Measurements from ENCODE around the gene ASPA. TPM values are rescaled to one million over a fixed set of nuclear protein-coding genes. Genes with fewer than 3 reads are reported as not detected.
"Not testable (repeated sequence)": the region's sequence is repeated elsewhere in the genome, so short reads cannot be mapped to it uniquely, and the experiment has no call there.

ASPA gene
- total RNA-seq, 1 experiment from 2014 or later: not detected

GRCh38 chr17:3514873-3515272 lies 39.1 kb downstream of the ASPA start:
- Histone ChIP-seq H3K4me3 (ENCODE audit: low read depth, low read length, poor library complexity, severe bottlenecking) (no peak overlapping the region), H3K9me3 (ENCODE audit: low read depth, low read length, poor library complexity, severe bottlenecking) (no peaks in the 10 kb centered on the region), H3K36me3 (ENCODE audit: insufficient read depth, low read length, poor library complexity, severe bottlenecking) (no peaks in the 10 kb centered on the region), H3K27me3 (replicated peaks; ENCODE audit: insufficient read depth, low read depth, low read length, poor library complexity) (no peaks in the 10 kb centered on the region), H3K27ac (ENCODE audit: low read depth, low read length, poor library complexity, severe bottlenecking) (no peak overlapping the region), H3K4me1 (ENCODE audit: insufficient read depth, low read length, poor library complexity, severe bottlenecking) (no peaks in the 10 kb centered on the region)
- no peak for TF ChIP-seq CTCF (conservative IDR thresholded peaks at IDR 0.05; ENCODE audit: low read depth, low read length)
- no peak for TF ChIP-seq EZH2 (IDR thresholded peaks at IDR 0.05; ENCODE audit: borderline replicate concordance, low read depth, low read length, poor library complexity, severe bottlenecking)
- ChIA-PET POLR2A (ENCODE audit: low non-redundant PET) (no interaction called here), CTCF (no interaction called here)
- intact Hi-C loops (cut with micrococcal nuclease; ENCODE audit: unreplicated experiment): no loop called here
- DNase-seq (ENCODE audit: low spot score): no peak
- no TSS peak for BruUV-seq (replicated peaks)

- BruUV-seq (replicated peaks); intact Hi-C loops (cut with micrococcal nuclease; ENCODE audit: unreplicated experiment); H3K4me1 ChIP-seq (ENCODE audit: insufficient read depth, low read length, poor library complexity, severe bottlenecking); H3K9me3 ChIP-seq (ENCODE audit: low read depth, low read length, poor library complexity, severe bottlenecking); CTCF ChIA-PET; H3K27ac ChIP-seq (ENCODE audit: low read depth, low read length, poor library complexity, severe bottlenecking); H3K27me3 ChIP-seq (replicated peaks; ENCODE audit: insufficient read depth, low read depth, low read length, poor library complexity); H3K36me3 ChIP-seq (ENCODE audit: insufficient read depth, low read length, poor library complexity, severe bottlenecking); H3K4me3 ChIP-seq (ENCODE audit: low read depth, low read length, poor library complexity, severe bottlenecking); DNase-seq (ENCODE audit: low spot score): not testable (repeated sequence)
- POLR2A ChIA-PET (ENCODE audit: low non-redundant PET): interaction anchor here (0.6 kb wide), 1 partner anchor 515 kb away, joined by 6 read pairs; no protein-coding TSS in a partner anchor
Observed at GRCh38 chr17:3519472-3519871, 43.7 kb downstream of the ASPA start.

GRCh38 chr17:3524024-3524423 lies 48.2 kb downstream of the ASPA start:
- Histone ChIP-seq H3K27me3 (replicated peaks; ENCODE audit: insufficient read depth, low read depth, low read length, poor library complexity) (no peaks in the 10 kb centered on the region), H3K27ac (ENCODE audit: low read depth, low read length, poor library complexity, severe bottlenecking) (no peak overlapping the region), H3K36me3 (ENCODE audit: insufficient read depth, low read length, poor library complexity, severe bottlenecking) (no peaks in the 10 kb centered on the region), H3K4me1 (ENCODE audit: insufficient read depth, low read length, poor library complexity, severe bottlenecking) (no peaks in the 10 kb centered on the region), H3K9me3 (ENCODE audit: low read depth, low read length, poor library complexity, severe bottlenecking) (no peaks in the 10 kb centered on the region), H3K4me3 (ENCODE audit: low read depth, low read length, poor library complexity, severe bottlenecking) (no peak overlapping the region)
- TF ChIP-seq CTCF (conservative IDR thresholded peaks at IDR 0.05; ENCODE audit: low read depth, low read length): no peak
- no peak for TF ChIP-seq EZH2 (IDR thresholded peaks at IDR 0.05; ENCODE audit: borderline replicate concordance, low read depth, low read length, poor library complexity, severe bottlenecking)
- CTCF ChIA-PET: no interaction called here
- POLR2A ChIA-PET (ENCODE audit: low non-redundant PET): no interaction called here
- DNase-seq (ENCODE audit: low spot score): no peak
- no TSS peak for BruUV-seq (replicated peaks)
- intact Hi-C loops (cut with micrococcal nuclease; ENCODE audit: unreplicated experiment): no loop called here

GRCh38 chr17:3526491-3526890 lies 50.7 kb downstream of the ASPA start:
- BruUV-seq (replicated peaks): no TSS peak
- intact Hi-C loops (cut with micrococcal nuclease; ENCODE audit: unreplicated experiment): no loop called here
- H3K4me1 ChIP-seq (ENCODE audit: insufficient read depth, low read length, poor library complexity, severe bottlenecking): no peaks in the 10 kb centered on the region
- no peaks in the 10 kb centered on the region for H3K9me3 ChIP-seq (ENCODE audit: low read depth, low read length, poor library complexity, severe bottlenecking)
- no peak overlapping the region for H3K4me3 ChIP-seq (ENCODE audit: low read depth, low read length, poor library complexity, severe bottlenecking)
- ChIA-PET POLR2A (ENCODE audit: low non-redundant PET) (no interaction called here), CTCF (no interaction called here)
- H3K36me3 ChIP-seq (ENCODE audit: insufficient read depth, low read length, poor library complexity, severe bottlenecking): no peaks in the 10 kb centered on the region
- no peak for TF ChIP-seq CTCF (conservative IDR thresholded peaks at IDR 0.05; ENCODE audit: low read depth, low read length)
- TF ChIP-seq EZH2 (IDR thresholded peaks at IDR 0.05; ENCODE audit: borderline replicate concordance, low read depth, low read length, poor library complexity, severe bottlenecking): no peak
- H3K27me3 ChIP-seq (replicated peaks; ENCODE audit: insufficient read depth, low read depth, low read length, poor library complexity): no peaks in the 10 kb centered on the region
- H3K27ac ChIP-seq (ENCODE audit: low read depth, low read length, poor library complexity, severe bottlenecking): no peak overlapping the region
- no peak for DNase-seq (ENCODE audit: low spot score)

All from A673 (cell line).